PFSK-1 (cell line): Measurements from ENCODE around the gene CA14.

Experiments
- POLR2AphosphoS5 ChIP-seq: IDR thresholded peaks from 2 replicates; pipeline ENCODE4 v1.6.1; 2012; ENCODE audit warnings: low read depth, mild to moderate bottlenecking, control low read depth, low read length, moderate library complexity
- SIN3A ChIP-seq: IDR thresholded peaks from 2 replicates; pipeline ENCODE4 v1.6.1; 2012; ENCODE audit warnings: mild to moderate bottlenecking, low read length, moderate library complexity, borderline replicate concordance; ENCODE audit not compliant: insufficient read depth
- TF ChIP-seq, protein P1 (sequence below), 2 experiments: IDR thresholded peaks; 2 replicates each; pipeline versions ENCODE4 v1.6.1 to v1.8.0; 2011 to 2012; ENCODE audit warnings: low read depth in 2 of 2, low read length in 2 of 2, control low read depth in 1 of 2, inconsistent platforms in 1 of 2, mild to moderate bottlenecking in 1 of 2, moderate library complexity in 1 of 2; ENCODE audit not compliant: insufficient read depth in 1 of 2

DNA sequence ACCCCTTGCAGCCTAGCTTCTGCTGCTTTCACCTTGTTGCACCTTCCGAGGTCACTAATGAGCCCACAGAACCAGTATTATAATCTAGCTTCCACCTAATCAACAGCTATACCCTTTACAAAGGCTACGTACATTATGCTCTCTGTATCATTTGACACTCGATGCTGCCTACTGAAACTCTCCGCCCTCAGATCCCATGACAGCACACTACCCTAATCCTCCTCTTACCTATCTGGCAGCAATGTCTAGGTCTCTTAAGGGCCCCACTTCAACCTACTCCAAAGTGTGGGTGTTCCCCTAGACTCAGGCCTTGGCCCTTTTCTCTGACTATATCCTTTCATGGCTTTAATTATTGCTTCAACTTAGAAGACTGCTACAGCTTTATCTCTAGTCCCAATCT is 31.2 kb downstream of the CA14 start:
- TF ChIP-seq POLR2AphosphoS5 (no peak), SIN3A (no peak)
- TF ChIP-seq, protein P1, sequence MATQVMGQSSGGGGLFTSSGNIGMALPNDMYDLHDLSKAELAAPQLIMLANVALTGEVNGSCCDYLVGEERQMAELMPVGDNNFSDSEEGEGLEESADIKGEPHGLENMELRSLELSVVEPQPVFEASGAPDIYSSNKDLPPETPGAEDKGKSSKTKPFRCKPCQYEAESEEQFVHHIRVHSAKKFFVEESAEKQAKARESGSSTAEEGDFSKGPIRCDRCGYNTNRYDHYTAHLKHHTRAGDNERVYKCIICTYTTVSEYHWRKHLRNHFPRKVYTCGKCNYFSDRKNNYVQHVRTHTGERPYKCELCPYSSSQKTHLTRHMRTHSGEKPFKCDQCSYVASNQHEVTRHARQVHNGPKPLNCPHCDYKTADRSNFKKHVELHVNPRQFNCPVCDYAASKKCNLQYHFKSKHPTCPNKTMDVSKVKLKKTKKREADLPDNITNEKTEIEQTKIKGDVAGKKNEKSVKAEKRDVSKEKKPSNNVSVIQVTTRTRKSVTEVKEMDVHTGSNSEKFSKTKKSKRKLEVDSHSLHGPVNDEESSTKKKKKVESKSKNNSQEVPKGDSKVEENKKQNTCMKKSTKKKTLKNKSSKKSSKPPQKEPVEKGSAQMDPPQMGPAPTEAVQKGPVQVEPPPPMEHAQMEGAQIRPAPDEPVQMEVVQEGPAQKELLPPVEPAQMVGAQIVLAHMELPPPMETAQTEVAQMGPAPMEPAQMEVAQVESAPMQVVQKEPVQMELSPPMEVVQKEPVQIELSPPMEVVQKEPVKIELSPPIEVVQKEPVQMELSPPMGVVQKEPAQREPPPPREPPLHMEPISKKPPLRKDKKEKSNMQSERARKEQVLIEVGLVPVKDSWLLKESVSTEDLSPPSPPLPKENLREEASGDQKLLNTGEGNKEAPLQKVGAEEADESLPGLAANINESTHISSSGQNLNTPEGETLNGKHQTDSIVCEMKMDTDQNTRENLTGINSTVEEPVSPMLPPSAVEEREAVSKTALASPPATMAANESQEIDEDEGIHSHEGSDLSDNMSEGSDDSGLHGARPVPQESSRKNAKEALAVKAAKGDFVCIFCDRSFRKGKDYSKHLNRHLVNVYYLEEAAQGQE (IDR thresholded peaks at IDR 0.05; ENCODE audit: insufficient read depth in 1 of 2, low read depth in 2 of 2, low read length in 2 of 2), result no peak
